ENCODE results near the gene RCCD1. TPM values are rescaled to one million over a fixed set of nuclear protein-coding genes. Genes with fewer than 3 reads are reported as not detected.
"Not testable (repeated sequence)": the region's sequence is repeated elsewhere in the genome, so short reads cannot be mapped to it uniquely, and the experiment has no call there.

Gene RCCD1
- total RNA-seq, 8 experiments from 2014 or later, result 5.7 to 16.8 (median 6.7) TPM

DNA sequence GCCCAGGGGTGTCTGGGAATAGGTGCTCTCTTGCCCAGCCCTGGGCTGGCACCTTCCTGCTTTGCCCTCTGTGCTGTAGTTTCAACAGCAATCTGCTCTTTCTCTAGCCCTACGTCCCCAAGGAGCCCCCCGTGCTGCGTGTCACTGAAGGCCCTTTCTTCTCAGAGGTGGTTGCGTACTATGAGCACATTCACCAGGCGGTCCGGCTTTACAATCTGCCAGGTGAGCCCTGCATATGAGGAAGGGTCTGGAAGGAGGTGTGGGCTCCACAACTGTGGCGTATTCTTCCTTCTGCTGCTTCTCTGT, 42.0 kb upstream of the RCCD1 start:
- no peak for ATAC-seq (replicated peaks in 6 of 8)
- peaks cover 6 to 12% of the 10 kb centered on the region in 2 donors for H3K4me1 ChIP-seq (replicated peaks in 1 of 2)
- in situ Hi-C loops (cut with MboI; ENCODE audit: low pct_unique_long_range_greater_than_20kb in 2 of 9, low sequenced_read_pairs in 9 of 9, unreplicated experiment in 9 of 9), result no loop called here
- 80 to 100% (median 85%) methylated on average over 1 to 7 of the region's 7 CpGs; no CpG with 5 or more reads in 7 of the 10 experiments for WGBS, 10 experiments
- H3K27ac ChIP-seq, result no peak overlapping the region
- H3K4me3 ChIP-seq, result no peak overlapping the region

- in situ Hi-C loops (cut with MboI; ENCODE audit: low pct_unique_long_range_greater_than_20kb in 2 of 9, low sequenced_read_pairs in 9 of 9, unreplicated experiment in 9 of 9), result no loop called here
- Histone ChIP-seq H3K27ac (no peak overlapping the region), H3K4me3 (no peak overlapping the region), H3K4me1 (replicated peaks in 1 of 2) (peaks cover 6 to 12% of the 10 kb centered on the region in 2 donors)
- 67 to 100% (median 93%) methylated on average over 1 to 4 of the region's 12 CpGs; no CpG with 5 or more reads in 4 of the 10 experiments for WGBS, 10 experiments
- ATAC-seq (replicated peaks in 6 of 8), result no peak
These were observed 41.2 kb upstream of the RCCD1 start for GRCh38 chr15:90913398-90913944.

- WGBS, 10 experiments, result 87 to 100% (median 94%) methylated on average over 2 to 13 of the region's 22 CpGs; no CpG with 5 or more reads in 2 of the 10 experiments
- Histone ChIP-seq H3K4me3 (no peak overlapping the region), H3K4me1 (replicated peaks in 1 of 2) (peaks cover 6 to 12% of the 10 kb centered on the region in 2 donors), H3K27ac (no peak overlapping the region)
- in situ Hi-C loops (cut with MboI; ENCODE audit: low pct_unique_long_range_greater_than_20kb in 2 of 9, low sequenced_read_pairs in 9 of 9, unreplicated experiment in 9 of 9), result no loop called here
- ATAC-seq (replicated peaks in 6 of 8), result no peak
These were observed 40.2 kb upstream of the RCCD1 start for GRCh38 chr15:90914305-90915080.

GRCh38 chr15:90915216-90915807, 39.4 kb upstream of the RCCD1 start:
- Histone ChIP-seq H3K4me1 (replicated peaks in 1 of 2) (peaks cover 6 to 12% of the 10 kb centered on the region in 2 donors), H3K27ac (peak overlapping the region in 1 of 2 donors; percentile 62), H3K4me3 (no peak overlapping the region)
- 40 to 90% (median 78%) methylated on average over 1 to 7 of the region's 7 CpGs; no CpG with 5 or more reads in 4 of the 10 experiments for WGBS, 10 experiments
- ATAC-seq (replicated peaks in 6 of 8), result peak in 4 of 8 experiments; percentile 6 to 38 (median 26)
- in situ Hi-C loops (cut with MboI; ENCODE audit: low pct_unique_long_range_greater_than_20kb in 2 of 9, low sequenced_read_pairs in 9 of 9, unreplicated experiment in 9 of 9), result no loop called here

DNA sequence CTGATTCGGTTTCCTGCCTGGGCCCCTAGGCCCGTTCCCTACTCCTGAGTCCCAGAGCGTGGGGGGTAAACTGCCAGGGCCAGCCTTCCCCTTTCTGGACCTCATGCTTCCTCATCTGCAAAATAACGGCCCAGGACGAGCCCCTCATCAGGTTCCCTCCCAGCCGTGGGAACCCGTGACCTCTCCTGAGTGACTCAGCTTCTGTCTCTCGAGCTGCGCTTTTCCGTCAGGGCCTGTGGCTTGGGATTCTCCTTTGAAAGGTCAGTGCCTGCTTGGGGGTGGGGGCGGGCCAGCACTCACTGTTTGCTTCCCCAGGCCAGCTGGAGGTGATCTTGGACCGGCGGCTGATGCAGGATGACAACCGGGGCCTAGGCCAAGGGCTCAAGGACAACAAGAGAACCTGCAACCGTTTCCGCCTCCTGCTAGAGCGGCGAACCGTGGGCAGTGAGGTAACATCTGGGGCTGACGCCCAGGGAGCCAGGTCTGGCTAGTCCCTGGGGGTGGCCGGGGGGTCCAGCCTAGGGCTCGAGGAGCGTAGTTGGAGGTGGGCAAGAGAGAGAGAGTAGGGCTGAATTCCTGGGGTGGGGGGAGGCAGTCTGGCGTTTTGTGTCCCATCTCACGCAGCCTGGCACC, 38.8 kb upstream of the RCCD1 start:
- Histone ChIP-seq H3K4me1 (replicated peaks in 1 of 2) (peaks cover 6 to 12% of the 10 kb centered on the region in 2 donors), H3K4me3 (no peak overlapping the region), H3K27ac (peak overlapping the region; percentile 46 to 62)
- 20 to 95% (median 73%) methylated on average over 1 to 13 of the region's 25 CpGs; no CpG with 5 or more reads in 3 of the 10 experiments for WGBS, 10 experiments
- in situ Hi-C loops (cut with MboI; ENCODE audit: low pct_unique_long_range_greater_than_20kb in 2 of 9, low sequenced_read_pairs in 9 of 9, unreplicated experiment in 9 of 9), result no loop called here
- ATAC-seq (replicated peaks in 6 of 8), result peak in 5 of 8 experiments; percentile 56 to 91 (median 82)

GRCh38 chr15:90916461-90916860, 38.2 kb upstream of the RCCD1 start:
- WGBS, 10 experiments, result 74 to 100% (median 87%) methylated on average over 1 to 7 of the region's 11 CpGs; no CpG with 5 or more reads in 5 of the 10 experiments
- Histone ChIP-seq H3K4me3 (no peak overlapping the region), H3K4me1 (replicated peaks in 1 of 2) (peaks cover 6 to 12% of the 10 kb centered on the region in 2 donors), H3K27ac (no peak overlapping the region)
- ATAC-seq (replicated peaks in 6 of 8), result no peak
- in situ Hi-C loops (cut with MboI; ENCODE audit: low pct_unique_long_range_greater_than_20kb in 2 of 9, low sequenced_read_pairs in 9 of 9, unreplicated experiment in 9 of 9), result no loop called here

GRCh38 chr15:90917569-90917968, 37.1 kb upstream of the RCCD1 start:
- no peak overlapping the region for H3K27ac ChIP-seq
- WGBS, 10 experiments, result 93 to 100% (median 100%) methylated on average over 2 to 6 of the region's 12 CpGs; no CpG with 5 or more reads in 6 of the 10 experiments
- in situ Hi-C loops (cut with MboI; ENCODE audit: low pct_unique_long_range_greater_than_20kb in 2 of 9, low sequenced_read_pairs in 9 of 9, unreplicated experiment in 9 of 9), result no loop called here
- ATAC-seq (replicated peaks in 6 of 8), result no peak
- no peak overlapping the region for H3K4me3 ChIP-seq
- H3K4me1 ChIP-seq (replicated peaks in 1 of 2), result peaks cover 6 to 12% of the 10 kb centered on the region in 2 donors

DNA sequence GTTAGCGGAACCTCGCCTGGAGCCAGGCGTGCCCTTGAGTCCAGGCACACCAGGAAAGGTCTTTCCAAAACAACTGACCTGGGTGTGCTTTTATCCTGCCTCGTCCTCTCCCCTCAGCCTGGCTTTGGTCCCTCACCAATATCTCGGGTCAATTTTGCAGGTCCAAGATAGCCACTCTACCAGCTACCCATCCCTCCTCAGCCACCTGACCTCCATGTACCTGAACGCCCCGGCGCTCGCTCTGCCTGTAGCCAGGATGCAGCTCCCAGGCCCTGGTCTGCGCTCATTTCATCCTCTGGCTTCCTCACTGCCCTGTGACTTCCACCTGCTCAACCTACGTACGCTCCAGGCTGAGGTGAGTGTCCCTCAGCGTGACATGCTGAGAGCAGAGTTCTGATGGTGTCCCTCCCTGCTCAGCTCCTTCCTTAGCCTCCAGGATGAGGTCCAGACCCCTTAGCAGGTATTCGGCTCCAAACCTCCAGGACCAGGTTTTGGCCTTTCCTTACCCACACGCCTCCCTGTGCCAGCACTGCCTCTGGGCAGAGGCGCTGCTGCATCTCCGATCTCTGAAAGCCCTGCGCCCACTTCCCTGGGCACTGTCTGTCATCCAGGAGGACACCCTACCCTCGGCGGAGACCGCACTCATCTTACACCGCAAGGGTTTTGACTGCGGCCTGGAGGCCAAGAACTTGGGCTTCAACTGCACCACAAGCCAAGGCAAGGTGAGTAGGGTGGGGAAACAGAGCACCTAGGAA, 36.5 kb upstream of the RCCD1 start:
- ATAC-seq (replicated peaks in 6 of 8), result no peak
- Histone ChIP-seq H3K27ac (no peak overlapping the region), H3K4me1 (replicated peaks in 1 of 2) (peaks cover 6 to 12% of the 10 kb centered on the region in 2 donors), H3K4me3 (no peak overlapping the region)
- in situ Hi-C loops (cut with MboI; ENCODE audit: low pct_unique_long_range_greater_than_20kb in 2 of 9, low sequenced_read_pairs in 9 of 9, unreplicated experiment in 9 of 9), result no loop called here
- WGBS, 10 experiments, result 83 to 100% (median 98%) methylated on average over 1 to 11 of the region's 23 CpGs; no CpG with 5 or more reads in 2 of the 10 experiments

DNA sequence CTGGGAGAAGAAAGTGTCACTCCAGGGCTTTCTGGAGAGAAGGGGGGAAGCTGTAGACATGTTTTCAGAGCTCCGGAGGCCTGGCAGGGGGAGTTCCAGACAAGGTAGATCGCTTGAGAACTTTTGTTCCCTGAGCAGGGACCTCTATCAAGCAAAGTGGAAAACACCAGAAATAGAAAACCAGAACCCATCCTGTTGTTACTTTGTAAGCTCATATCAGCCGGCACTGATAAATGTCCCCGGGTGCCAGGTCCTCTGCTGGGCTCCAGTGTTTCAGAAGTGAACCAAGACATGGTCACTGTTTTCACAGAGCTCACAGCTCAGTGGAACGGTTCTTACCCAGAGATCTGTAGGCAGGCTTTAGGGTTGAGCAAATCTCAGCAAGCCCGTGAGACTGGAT, 35.8 kb upstream of the RCCD1 start:
- H3K4me1 ChIP-seq (replicated peaks in 1 of 2), result peaks cover 6 to 12% of the 10 kb centered on the region in 2 donors
- H3K4me3 ChIP-seq, result no peak overlapping the region
- ATAC-seq (replicated peaks in 6 of 8), result no peak
- no peak overlapping the region for H3K27ac ChIP-seq
- in situ Hi-C loops (cut with MboI; ENCODE audit: low pct_unique_long_range_greater_than_20kb in 2 of 9, low sequenced_read_pairs in 9 of 9, unreplicated experiment in 9 of 9), result no loop called here
- whole genome bisulfite sequencing, 10 experiments, result 88 to 100% (median 100%) methylated on average over 1 to 5 of the region's 6 CpGs; no CpG with 5 or more reads in 4 of the 10 experiments

GRCh38 chr15:90921887-90922286, 32.8 kb upstream of the RCCD1 start:
- H3K27ac ChIP-seq, result no peak overlapping the region
- in situ Hi-C loops (cut with MboI; ENCODE audit: low pct_unique_long_range_greater_than_20kb in 2 of 9, low sequenced_read_pairs in 9 of 9, unreplicated experiment in 9 of 9), result no loop called here

GRCh38 chr15:90922712-90923322, 31.9 kb upstream of the RCCD1 start:
- ATAC-seq (replicated peaks in 6 of 8), result peak in 3 of 8 experiments; percentile 23 to 74 (median 50)
- in situ Hi-C loops (cut with MboI; ENCODE audit: low pct_unique_long_range_greater_than_20kb in 2 of 9, low sequenced_read_pairs in 9 of 9, unreplicated experiment in 9 of 9); H3K27ac ChIP-seq; H3K4me3 ChIP-seq; H3K4me1 ChIP-seq (replicated peaks in 1 of 2): not testable (repeated sequence)
- 100% methylated on average over 1 to 4 of the region's 7 CpGs; no CpG with 5 or more reads in 6 of the 10 experiments for WGBS, 10 experiments

More at GRCh38 chr15:90921887-90922286, 32.8 kb upstream of the RCCD1 start:
- H3K4me1 ChIP-seq (replicated peaks in 1 of 2), result no peaks in the 10 kb centered on the region
- ATAC-seq (replicated peaks in 6 of 8), result no peak
- WGBS, 10 experiments, result 86 to 100% (median 92%) methylated on average over 1 to 4 of the region's 4 CpGs; no CpG with 5 or more reads in 1 of the 10 experiments
- H3K4me3 ChIP-seq, result no peak overlapping the region

- in situ Hi-C loops (cut with MboI; ENCODE audit: low pct_unique_long_range_greater_than_20kb in 2 of 9, low sequenced_read_pairs in 9 of 9, unreplicated experiment in 9 of 9), result no loop called here
- no peak overlapping the region for H3K27ac ChIP-seq
- peak in 3 of 8 experiments; percentile 34 to 77 (median 43) for ATAC-seq (replicated peaks in 6 of 8)
- no peak overlapping the region for H3K4me3 ChIP-seq
- 58 to 100% (median 94%) methylated on average over 1 to 4 of the region's 5 CpGs; no CpG with 5 or more reads in 2 of the 10 experiments for WGBS, 10 experiments
- no peaks in the 10 kb centered on the region for H3K4me1 ChIP-seq (replicated peaks in 1 of 2)
These were observed 30.3 kb upstream of the RCCD1 start for GRCh38 chr15:90924375-90924774.

All from motor neuron (in vitro differentiated cells).